Lower leg skin (tissue), 4 donors: ENCODE results near the gene DOHH. TPM values are rescaled to one million over a fixed set of nuclear protein-coding genes. Genes with fewer than 3 reads are reported as not detected.

Experiments used
- DNase-seq, 2 donors: peaks; one replicate each; pipeline ENCODE4 v3.0.0-alpha.2; 2019; ENCODE audit warnings: low spot score in 2 of 2
- H3K4me3 ChIP-seq: fragments of 200-600 bp; sonication (generic); 2 replicates; pipeline ENCODE4 v1.5.1; 2017; ENCODE audit warnings: mild to moderate bottlenecking, low read depth; ENCODE audit not compliant: poor library complexity, severe bottlenecking
- POLR2A ChIP-seq, 2 donors: fragments of 450-650 bp; IDR thresholded peaks; one replicate each; pipeline ENCODE4 v1.6.1; 2016 to 2017; ENCODE audit warnings: antibody characterized with exemption in 2 of 2, mild to moderate bottlenecking in 1 of 2, moderate library complexity in 1 of 2
- WGBS, 2 donors: methylation state at CpG; one replicate each; pipeline ENCODE4 v1.1.5; 2018; 5-methylcytosine and 5-hydroxymethylcytosine counted together
- intact Hi-C: fragments of 100-400 bp; cut with DNase I; formaldehyde crosslinking; loops from one replicate; pipeline ENCODE4 v1.15.0; 2023; ENCODE audit warnings: low total_unique reads
- total RNA-seq, 4 donors: library from RNA; depleted of rRNA; stranded (reverse); fragments of >200 nt; gene quantifications; one replicate each; pipeline ENCODE4 v1.1.0, GENCODE V29; 2016
- TF ChIP-seq, protein P1 (sequence below), 3 donors: fragments of 450-650 bp; IDR thresholded peaks; one replicate each; pipeline ENCODE4 v1.5.1; 2016; ENCODE audit warnings: antibody characterized with exemption in 3 of 3, mild to moderate bottlenecking in 3 of 3, moderate library complexity in 2 of 3

Gene DOHH, protein sequence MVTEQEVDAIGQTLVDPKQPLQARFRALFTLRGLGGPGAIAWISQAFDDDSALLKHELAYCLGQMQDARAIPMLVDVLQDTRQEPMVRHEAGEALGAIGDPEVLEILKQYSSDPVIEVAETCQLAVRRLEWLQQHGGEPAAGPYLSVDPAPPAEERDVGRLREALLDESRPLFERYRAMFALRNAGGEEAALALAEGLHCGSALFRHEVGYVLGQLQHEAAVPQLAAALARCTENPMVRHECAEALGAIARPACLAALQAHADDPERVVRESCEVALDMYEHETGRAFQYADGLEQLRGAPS
- 10 to 100 TPM; 20.4 to 28.4 (median 24.1) TPM for total RNA-seq

DNA sequence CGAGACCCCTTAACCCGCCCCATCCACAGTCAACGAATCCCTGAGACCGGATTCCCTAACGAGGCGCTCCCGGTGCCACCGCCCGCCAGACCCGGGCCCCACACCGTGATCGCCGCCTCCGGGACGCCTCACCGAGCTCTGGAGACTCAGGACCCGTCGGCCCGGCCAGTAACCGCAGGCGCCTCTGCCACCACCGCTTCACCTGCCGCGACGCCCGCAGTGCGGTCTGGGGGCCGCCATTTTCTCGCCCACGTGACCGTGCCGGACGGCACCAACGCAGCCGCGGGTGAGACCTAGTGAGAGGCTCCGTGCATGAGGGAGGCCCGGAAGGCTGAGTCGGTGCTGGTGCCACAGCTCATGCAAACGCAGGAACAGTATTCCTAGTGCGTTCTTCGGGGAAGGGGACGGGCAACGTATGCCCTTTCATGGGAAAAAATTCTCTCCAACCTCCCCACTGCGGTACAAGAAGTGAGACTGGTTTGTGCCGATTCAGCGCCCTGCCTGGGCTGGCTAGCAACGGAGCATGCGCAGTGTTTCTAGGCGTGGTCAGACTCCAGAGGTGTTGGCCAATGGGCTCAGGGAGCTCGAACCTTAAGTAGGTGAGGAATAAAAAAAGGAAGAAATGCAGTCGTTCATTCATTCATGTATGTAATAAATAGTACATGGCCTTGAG is at the start of gene DOHH:
Gene DOHH (minus strand): TSS at position 246 of the 673 bp plus-strand sequence. CDS start 3,860 bp downstream, outside the sequence.
- TF ChIP-seq, protein P1, sequence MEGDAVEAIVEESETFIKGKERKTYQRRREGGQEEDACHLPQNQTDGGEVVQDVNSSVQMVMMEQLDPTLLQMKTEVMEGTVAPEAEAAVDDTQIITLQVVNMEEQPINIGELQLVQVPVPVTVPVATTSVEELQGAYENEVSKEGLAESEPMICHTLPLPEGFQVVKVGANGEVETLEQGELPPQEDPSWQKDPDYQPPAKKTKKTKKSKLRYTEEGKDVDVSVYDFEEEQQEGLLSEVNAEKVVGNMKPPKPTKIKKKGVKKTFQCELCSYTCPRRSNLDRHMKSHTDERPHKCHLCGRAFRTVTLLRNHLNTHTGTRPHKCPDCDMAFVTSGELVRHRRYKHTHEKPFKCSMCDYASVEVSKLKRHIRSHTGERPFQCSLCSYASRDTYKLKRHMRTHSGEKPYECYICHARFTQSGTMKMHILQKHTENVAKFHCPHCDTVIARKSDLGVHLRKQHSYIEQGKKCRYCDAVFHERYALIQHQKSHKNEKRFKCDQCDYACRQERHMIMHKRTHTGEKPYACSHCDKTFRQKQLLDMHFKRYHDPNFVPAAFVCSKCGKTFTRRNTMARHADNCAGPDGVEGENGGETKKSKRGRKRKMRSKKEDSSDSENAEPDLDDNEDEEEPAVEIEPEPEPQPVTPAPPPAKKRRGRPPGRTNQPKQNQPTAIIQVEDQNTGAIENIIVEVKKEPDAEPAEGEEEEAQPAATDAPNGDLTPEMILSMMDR (IDR thresholded peaks at IDR 0.05): no peak
- no peak for TF ChIP-seq POLR2A (IDR thresholded peaks at IDR 0.05)
- peak; percentile 93 to 98 for DNase-seq
- intact Hi-C loops: no loop called here
- H3K4me3 ChIP-seq: peak within 1 kb of the TSS; percentile 78
- 0% methylated on average over 21 to 49 of the region's 52 CpGs for WGBS, 2 donors

DNA sequence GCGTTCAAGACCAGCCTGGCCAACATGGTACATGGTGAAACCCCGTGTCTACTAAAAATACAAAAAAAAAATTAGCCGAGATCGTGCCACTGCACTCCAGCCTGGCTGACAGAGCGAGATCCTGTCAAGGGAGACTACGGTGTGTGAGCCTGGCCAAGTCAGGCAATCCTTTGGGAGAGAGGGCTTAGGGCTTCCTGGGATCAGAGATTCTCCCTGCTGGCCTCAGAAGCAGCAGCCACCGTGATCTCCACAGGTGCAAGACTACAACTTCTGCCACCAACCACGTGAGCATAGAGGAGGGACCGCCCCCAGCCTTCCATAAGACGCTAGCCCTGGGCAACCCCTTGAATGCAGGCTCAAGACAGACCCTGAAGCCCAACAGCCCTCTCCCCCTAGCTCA is 49.3 kb upstream of the DOHH start:
- H3K4me3 ChIP-seq: no peak overlapping the region
- no peak for TF ChIP-seq POLR2A (IDR thresholded peaks at IDR 0.05)
- TF ChIP-seq, protein P1 (IDR thresholded peaks at IDR 0.05): no peak
- 84 to 87% methylated on average over 10 of the region's 10 CpGs for WGBS, 2 donors
- intact Hi-C loops: no loop called here
- DNase-seq: no peak

DNA sequence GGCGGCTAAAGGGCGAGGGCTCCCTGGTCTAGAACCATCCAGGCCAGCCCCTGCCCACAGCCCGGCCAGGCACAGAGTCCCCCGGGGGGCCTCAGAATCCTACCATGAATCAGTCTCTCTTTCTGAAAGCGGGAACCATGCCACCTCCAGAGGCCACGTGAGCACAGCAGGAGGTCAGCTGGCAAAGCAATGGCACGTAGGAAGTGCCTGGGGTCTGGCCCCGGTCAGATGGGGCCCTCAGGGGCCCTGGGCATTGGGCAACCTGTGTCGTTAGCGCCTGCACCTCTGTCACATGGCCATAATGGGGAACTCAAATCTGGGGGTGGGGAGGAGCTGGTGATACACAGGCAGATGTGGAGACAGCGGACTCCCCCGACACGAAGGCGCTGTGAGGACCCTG is 48.1 kb upstream of the DOHH start:
- H3K4me3 ChIP-seq: no peak overlapping the region
- no peak for DNase-seq
- intact Hi-C loops: no loop called here
- 76 to 83% methylated on average over 12 to 14 of the region's 14 CpGs for WGBS, 2 donors
- no peak for TF ChIP-seq POLR2A (IDR thresholded peaks at IDR 0.05)

DNA sequence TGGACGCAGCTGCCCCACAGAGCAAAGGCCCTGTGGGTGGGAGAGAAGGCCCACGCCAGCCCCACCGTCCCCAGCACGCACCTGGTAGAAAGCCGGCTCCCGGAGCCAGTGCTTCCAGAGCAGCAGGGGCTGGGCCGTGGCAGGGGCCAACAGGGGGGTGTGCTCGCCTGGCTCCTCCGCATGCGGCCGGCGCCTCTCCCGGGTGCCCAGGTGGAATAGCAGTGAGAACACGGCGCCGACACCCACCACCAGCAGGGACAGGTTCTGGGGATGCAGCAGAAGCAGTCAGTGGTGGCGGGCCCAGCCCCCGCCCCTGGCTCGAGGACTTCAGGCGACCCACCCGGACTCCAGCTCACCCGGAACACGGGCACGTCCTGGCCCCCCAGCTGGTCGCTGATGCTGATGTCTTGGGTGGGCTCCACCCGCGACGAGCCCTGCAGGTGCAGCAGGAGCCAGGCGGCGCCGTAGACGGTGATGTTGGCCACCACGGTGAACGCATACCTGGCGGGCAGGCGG is 47.4 kb upstream of the DOHH start:
- 75 to 81% methylated on average over 26 to 29 of the region's 36 CpGs for WGBS, 2 donors
- DNase-seq: no peak
- TF ChIP-seq, protein P1 (IDR thresholded peaks at IDR 0.05): no peak
- TF ChIP-seq POLR2A (IDR thresholded peaks at IDR 0.05): no peak
- H3K4me3 ChIP-seq: no peak overlapping the region
- intact Hi-C loops: no loop called here

DNA sequence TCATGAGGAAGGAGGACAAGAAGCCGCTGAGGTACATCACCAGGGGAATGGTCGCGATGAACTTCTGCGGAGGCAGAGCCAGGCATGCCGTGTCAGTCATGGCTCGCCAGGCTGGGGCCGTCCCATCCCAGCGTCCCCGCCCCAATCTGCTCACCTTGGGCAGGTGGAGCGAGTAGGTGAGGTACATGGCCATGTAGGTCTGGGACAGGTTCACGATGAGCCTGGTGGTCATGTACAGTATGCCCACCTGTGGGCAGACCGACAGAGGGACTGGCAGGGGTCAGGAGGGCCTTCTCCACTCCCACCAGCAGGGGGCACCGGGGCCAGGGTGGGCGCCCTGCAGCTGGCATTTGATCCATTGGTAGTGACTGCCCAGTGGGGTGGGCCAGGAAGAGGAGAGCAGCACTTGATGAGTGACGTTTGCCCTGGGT is 46.8 kb upstream of the DOHH start:
- WGBS, 2 donors: 76 to 84% methylated on average over 10 to 13 of the region's 15 CpGs
- no peak for DNase-seq
- TF ChIP-seq, protein P1 (IDR thresholded peaks at IDR 0.05): no peak
- TF ChIP-seq POLR2A (IDR thresholded peaks at IDR 0.05): no peak
- no peak overlapping the region for H3K4me3 ChIP-seq
- intact Hi-C loops: no loop called here

DNA sequence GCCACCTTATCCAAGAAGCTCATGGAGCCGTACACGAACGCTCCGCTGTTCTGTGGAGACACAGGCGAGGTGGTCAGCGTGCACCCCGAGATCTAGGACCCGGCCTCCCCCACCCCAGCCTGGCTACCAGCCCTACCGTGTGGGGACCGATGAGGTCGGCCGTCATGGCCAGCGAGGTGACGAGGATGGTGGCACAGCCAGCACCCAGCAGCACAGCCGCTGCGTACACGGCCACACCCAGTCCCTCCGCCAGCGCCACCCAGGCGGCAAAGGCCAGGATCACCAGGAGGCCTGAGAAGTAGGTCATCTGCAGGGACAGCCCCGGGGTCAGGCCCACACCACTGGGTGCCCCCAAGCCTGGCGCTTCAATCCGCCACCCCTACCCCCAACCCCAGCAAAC is 45.6 kb upstream of the DOHH start:
- no peak for TF ChIP-seq POLR2A (IDR thresholded peaks at IDR 0.05)
- TF ChIP-seq, protein P1 (IDR thresholded peaks at IDR 0.05): no peak
- intact Hi-C loops: no loop called here
- 78 to 84% methylated on average over 13 to 23 of the region's 23 CpGs for WGBS, 2 donors
- DNase-seq: no peak
- no peak overlapping the region for H3K4me3 ChIP-seq
